NCI-H2081 (cell line): ENCODE measurements around the gene KCND3.

ENCODE experiments used
- DNase-seq, 2 experiments: peaks; one replicate each; lab custom pipeline; 2025; lab: John Stamatoyannopoulos, UW

The KCND3 gene

DNA sequence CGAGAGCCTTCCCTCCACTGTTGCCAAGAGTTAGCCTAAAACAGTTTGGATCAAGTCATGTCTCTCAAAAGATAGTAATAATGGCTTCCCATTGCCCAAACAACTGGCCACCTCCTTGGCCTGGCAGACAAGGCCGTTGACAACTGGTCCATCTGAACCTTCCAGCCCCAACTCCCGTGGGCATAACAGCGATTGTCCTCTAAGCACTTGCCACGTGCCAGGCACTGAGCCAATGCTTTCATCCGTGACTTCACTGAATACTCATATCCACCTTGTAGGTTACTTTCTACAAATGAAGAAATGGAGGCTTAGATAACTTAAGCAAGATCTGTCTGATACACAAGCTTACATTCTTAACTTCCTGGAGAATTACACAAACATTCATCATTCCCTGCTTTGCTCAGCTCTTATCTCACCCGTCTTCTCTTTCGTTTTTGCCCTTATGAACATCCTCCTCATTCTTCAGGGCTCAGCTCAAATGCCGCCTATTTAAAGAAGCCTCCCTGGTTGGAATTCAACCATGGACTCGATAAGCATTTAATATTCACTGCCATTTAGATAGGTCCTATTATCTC lies 106.4 kb downstream of the KCND3 start:
- no peak for DNase-seq

DNA sequence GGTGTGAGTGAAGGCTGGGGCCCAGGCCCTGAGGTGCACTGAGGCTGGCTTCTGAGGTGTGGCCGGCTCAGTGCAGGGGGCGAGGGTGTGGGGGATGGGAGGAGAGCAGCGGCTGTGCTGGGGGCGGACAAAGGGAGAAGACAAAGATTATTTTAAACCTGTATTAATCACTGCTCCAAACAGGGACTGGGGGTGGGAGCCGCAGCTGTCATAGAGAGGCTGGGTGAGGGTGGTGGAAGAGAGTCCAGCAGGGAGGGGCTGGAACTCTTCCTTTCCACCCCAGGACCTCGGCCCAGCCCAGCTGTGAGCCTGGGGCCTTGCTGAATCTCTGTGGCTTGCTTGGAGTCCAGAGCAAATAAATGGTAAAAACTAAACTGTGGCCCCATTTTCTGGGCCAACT lies 106.9 kb downstream of the KCND3 start:
- no peak for DNase-seq

DNA sequence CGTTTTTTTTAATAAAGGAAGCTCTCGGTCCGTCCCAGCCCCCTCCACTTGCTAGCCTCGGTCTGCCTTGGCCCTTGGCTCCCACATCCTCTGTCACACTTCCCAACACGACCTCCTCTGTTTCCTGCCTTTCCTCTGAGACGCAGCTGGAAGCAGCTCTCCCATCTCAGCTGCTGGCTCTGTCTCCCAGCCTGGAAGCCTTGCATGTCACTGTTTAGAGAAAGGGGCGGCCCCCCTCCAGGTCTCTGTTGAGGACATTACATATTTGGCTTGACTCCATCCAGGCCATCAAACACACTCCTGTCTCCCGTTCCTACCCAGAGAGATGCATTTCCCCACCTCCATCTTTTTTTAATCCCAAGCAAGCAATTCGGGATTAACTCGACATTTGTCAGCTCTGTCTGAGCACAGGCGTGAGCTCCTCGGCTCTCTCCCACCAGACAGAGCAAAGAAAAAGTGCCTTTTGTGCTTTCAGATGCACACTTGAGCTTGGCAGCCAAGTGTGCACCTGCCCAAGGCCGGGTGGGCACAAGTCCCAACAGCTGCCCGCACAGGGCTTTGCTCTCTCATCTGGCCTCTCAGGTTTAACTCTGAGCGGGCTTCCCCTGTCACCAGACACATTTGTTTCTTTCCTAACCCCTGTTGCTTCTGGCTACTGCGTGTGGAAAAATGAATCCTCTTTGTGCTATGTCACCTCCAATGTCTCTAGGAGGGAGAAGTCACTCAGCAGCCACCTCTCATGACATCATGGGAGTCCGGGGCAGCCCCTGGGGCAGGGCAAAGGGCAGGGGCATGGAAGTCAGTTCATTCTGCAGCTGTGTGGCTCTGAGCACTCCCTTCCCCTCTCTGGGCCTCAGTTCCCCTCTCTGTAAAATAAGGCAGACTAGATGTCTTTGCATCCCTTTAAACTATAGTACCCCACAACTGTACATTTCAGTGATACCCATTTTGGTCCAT lies 108.3 kb downstream of the KCND3 start:
- peak; percentile 65 to 74 for DNase-seq

DNA sequence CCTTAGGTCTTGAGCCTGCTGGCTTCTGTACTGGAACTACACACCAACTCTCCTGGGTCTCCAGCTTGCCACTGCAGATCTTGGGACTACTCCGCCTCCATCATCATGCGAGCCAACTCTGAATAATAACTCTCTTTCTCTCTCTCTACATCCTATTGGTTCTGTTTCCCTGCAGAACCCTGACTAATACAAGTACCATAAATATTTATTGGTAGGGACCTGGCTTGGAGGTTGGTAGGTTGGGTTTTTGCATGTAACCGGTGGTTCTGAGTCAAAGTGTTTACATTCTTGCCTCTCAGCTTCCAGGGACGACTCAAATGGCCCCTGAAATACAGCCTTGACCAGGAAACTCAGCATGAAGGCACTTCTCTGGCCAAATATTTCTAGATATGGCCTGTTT lies 110.4 kb downstream of the KCND3 start:
- DNase-seq: no peak

DNA sequence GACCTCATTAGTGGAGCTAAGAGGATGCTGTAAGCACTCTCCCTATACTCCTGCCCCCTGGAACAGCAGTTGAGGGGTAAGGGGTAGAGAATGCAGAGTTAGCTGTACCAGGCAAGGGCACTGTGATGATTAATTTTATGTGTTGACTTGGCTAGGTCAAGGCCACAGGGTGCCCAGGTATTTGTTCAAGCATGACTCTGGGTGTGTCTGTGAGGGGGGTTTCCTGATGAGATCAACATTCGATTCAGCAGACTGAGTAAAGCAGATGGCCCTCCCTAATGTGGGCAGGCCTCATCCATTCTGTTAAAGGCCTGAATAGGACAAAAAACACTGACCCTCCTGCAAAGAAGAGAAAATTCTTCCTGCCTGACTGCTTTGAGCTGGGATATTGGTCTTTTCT lies 110.8 kb downstream of the KCND3 start:
- DNase-seq: no peak

DNA sequence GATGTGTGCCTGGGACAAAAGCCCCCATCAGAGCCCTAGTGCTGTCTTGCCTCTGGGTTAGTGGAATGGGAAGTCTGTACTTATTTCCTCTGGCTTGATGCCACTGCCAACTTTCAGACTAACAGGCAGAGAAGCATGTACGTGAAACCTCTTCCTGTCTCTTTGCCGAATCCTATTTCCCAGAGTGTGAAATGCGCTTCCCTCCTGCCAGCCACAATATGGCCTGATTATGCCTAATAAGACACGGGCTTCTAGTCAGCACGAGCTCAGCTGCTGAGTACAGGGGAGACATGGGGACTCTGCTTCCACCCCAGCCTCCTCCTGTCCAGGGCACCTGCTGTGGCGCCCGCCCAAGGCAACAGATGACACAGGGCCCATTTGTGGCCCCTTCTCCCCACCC lies 111.4 kb downstream of the KCND3 start:
- DNase-seq: no peak

DNA sequence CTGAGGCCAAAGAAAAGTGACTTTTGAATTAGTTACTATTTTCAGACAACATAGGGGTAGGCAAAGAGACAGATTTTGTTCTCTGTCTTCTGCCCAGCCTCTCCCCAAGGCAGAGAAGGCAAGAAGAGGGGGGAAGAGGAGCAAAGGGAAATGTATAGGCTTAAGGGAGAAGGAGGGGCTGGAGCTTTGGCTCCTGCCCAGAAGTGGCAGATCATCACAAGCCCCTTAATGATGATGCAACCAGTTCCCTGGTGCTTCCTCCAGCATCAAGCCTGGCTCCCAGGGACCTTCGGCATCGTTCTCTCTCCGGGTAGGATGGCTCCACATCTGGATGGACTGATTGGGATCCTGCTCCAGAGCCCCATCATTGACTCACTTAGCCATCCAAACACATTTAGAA lies 112.8 kb downstream of the KCND3 start:
- DNase-seq: no peak

DNA sequence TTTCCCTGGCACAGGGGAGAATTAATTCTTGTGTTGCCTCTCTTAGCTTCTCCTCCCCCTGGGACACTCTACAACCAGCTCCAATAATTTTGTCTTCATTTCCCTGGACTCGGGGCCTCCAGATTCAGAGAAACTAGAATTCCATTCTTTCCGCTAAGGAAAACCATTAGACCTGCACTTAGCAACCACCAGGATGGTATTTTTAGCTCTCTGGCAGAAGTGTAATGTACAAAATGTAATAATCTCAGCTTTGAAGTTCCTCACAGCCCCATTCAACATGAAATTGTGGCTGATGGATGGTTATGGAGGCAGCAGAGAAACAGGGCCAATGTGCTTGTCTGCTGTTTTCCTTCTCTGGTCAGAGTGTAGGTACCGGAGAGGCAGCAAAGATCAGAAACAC lies 113.8 kb downstream of the KCND3 start:
- DNase-seq: no peak

DNA sequence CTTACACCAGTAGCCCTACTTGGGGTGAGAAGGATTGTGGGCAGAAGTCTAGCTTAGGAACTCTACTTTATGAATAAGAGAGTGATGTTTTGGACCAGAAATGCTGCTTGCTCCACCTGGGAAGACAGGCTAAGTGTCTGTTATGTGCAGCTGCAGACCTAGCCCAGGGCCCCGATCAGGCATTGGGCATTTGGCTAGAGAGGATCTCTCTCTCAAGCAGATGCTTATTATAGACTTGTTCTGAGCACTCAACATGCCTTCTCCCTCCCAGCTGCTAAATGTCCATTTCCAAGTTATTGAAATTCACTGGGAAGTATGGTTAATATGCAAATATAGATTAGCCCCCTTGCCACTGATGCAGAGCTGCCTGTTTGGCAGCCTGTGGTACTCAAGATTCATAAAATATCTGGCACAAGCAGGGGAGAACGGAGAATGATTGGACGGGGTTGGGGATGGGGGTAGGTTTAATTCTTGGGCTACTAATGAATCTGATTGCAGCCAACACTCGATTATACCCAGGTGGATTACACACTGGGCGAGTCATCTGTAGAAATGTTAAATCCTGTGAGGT lies 115.9 kb downstream of the KCND3 start:
- DNase-seq: no peak

DNA sequence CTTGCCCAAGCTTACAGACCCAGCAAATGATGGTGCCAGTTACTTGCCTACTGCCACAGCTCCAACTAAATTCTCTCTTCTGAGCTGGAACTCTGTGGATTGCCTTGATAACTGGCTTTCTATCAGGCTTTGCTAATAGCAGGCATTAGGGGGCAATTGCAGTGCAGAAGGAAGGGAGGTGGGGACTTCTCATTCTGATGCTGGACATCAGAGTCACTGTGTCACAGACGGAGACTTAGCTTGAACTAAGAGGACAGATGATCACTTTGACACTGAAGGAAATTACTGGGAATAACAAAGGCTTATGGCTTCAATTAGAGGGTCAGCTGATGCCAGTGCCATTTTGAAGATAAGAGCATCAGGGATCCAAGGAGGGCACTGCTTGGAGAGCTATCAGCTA lies 119.3 kb downstream of the KCND3 start:
- no peak for DNase-seq

DNA sequence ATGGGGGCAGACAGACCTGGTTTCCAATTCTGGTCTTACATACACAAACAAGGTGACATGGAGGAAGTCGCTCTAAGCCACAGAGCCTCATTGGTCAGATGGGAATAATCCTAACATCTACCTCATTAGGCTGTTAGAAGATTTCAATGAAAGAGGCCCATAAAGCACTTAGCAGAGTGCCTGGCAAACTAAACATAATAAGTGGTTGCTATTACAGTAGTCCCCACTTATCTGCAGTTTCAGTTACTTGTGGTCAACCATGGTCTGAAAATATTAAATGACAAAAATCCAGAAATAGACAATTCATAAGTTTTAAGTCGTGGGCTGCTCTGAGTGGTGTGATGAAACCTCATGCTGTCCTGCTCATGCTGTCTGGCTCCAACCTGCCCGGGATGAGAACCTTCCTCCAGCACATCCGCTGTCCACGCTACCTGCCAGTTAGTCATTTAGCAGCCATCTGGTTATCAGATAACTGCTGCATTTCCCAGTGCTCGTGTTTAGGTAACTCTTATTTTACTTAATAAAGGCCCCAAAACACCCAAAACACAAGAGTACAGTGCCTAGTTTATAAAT lies 121.5 kb downstream of the KCND3 start:
- DNase-seq: no peak

DNA sequence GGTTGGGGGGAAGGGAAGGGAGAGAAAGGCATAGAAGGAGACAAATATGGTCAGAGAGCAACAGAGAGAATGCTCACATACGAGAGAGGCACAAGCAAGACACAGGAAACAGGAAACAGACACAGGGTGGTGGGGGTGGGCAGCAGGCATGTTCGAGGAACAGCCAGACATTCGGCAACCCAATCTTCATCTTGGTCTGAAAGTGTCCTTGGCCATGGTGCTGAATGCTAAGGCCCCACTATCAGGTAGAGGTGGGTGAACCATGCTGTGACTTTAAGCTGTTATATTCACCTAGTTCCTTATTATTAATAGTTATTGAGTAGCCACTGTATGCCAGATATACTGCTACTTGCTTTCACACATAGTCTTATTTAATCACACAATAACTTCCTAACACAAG lies 124.6 kb downstream of the KCND3 start:
- DNase-seq: no peak

DNA sequence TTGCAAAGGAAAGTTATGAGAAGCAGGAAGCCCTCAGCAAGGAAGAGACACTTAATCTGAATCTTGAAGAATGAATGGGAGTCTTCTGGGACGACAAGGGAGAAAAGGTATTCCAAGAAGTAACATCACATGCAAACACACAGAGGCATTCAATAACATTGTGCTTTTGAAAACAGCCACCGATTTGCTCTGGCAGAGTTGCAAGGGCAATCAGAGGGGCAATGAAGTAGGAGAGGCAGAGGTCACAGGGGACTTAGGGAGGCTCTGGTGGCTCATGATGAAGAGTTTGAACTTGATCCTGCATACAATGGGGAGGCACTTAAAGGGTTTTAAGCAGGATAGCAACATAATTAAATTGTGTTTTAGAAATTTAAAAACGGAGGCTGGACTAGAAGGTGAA lies 126.1 kb downstream of the KCND3 start:
- no peak for DNase-seq

DNA sequence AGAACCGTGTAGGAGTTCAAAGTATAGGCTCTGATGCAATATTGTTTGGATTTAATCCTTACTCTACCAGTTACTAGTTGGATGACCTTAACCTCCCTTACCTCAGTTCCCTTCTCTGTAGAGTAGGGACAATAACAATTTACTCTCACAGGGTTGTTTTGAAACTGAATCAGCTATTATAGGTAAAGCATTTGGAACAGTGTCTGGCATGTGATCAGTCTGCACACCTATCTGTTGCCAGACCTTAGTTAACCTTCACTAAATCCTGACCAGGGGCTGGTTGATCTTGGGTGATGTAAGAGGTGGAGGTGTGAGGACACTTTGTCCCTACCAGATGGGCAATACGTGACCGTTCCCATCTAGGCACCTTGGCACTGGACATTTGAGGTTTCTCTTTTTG lies 126.9 kb downstream of the KCND3 start:
- no peak for DNase-seq

DNA sequence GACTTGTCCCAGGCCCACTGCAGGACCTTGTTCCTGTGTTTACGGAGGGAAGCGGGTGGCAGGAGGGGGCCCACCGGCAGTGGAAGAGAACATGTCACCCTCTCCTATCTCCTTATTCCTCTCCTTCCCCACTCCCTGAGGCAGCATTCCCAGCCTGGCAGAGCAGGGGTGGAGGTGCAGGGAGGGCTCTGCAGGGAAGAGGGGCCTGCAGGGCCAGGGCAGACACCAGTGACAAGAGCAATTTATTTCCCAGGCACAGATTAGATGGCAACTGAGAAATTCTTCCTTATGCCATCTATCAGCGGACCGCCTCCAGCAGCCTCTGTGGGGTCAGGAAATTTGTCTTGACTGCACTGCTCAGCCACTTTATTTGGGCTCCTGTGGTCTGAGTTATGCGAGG lies 127.9 kb downstream of the KCND3 start:
- DNase-seq: no peak

DNA sequence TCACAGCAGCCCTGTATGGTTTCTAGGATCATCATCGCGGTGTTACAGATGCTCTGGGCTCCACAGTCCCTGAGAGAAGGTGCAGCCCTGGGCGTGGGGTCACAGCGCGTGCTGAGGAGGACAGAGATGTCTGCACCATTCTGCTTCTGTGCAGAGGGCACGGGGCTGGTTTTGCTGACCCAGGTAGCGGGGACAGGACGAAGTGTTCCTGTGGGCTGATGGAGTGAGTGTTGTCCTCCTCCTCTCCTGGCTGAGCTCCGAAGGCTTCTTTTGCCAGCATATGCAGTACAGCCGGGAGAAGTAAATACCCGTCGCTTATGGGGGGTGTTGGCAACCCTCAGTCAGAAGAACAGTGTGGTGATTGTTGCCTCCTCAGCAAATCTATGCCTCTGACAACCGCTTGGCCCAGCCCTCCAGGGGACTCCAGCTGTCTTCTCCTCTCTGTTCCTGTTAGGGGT lies 132.2 kb downstream of the KCND3 start:
- DNase-seq: no peak

DNA sequence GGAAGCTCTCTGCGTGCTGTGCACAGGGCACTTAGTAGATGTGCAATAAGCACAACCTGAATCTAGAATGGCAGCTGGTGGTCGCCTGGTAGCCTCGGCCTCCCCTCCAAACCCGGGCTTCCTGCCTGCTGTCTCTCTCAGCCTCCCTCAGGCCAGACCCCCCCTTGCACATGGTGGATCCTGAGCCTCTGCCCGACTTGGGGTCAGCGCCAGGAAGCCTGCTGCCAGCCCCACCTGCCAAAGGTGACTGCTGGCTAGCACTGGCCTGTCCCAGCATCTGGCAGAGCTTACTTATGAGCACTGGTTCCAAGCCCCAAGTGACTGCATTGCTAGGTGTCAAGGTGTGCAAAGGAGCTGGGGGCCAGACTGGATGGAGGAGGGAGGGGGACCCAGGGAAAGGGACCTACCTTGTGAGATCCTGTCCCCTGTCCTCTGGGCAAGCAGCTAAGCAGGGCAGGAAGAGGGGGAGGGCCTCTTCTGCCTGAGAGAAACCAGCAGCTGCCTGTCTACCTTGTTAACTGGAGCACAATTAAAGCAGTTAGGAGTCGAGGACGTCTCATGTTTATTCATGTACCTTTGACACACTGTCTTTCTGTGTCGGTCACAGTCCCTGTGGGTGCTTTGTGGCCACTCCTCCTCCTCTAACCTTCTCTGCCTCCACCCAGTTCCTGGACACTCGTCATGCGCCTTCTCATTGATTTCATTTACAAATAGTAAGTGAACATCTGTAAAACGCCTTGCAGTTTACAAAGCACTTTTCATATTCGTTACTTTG lies 132.9 kb downstream of the KCND3 start:
- peak; percentile 24 to 55 for DNase-seq

DNA sequence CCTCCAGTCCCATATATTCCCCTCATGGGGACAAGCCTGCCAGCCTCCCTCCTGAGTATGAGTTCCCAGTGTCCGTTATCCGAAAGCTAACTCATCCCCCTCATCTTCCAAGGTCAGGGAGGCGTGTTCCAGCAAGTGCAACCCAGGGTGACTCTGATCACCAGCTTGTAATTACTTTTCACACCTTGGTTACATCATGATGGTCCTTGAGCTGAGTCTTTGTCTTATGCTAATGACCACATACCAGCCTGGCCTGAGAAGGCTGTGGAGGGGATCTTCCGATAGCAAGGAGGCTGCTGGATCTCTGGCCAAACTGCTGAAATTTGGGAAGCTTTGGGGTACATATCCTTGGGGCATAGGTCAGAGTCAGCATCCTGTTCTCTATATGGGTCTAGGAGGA lies 134.2 kb downstream of the KCND3 start:
- no peak for DNase-seq

DNA sequence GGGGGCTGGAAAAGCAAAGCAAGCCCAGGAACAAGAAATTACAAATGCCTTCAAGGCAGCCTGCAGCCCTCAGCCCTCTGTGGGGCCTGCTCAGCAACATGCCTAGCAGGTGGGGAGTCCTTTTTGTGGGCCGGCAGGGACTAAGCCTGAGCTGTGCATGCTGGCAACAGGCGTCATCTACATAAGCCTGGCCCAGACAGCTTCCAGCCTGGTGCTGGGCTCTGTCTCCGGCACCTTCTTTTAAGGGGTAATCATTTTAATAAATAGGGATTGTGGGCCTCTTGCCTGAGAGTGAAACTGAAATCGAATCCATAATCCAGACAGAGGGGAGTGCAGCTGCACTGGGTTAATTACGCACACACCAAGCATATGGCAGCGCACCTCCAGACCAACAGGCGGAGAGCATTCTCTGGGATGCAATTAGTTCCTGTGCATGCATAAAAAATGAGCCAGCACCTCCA lies 137.2 kb downstream of the KCND3 start:
- peak in 1 of 2 experiments; percentile 23 for DNase-seq

DNA sequence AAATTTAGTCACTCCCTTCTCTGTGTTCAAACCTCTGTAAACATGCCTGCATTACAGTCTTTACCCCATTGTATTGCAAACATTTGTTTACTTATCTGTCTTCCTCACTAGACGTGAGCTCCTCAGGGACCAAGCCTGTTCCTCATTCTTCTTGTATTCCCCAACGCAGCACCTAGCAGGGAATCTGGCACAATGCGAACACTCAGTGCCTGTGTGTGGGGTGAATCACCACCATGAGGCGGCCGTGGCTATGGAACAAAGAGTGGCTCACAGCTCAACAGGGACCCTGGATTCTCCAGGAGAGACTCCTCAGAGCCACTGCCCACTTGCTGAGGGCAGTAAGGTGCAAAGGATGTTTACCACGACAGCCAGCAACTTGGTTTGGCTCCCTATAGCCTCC lies 137.9 kb downstream of the KCND3 start:
- DNase-seq: no peak

DNA sequence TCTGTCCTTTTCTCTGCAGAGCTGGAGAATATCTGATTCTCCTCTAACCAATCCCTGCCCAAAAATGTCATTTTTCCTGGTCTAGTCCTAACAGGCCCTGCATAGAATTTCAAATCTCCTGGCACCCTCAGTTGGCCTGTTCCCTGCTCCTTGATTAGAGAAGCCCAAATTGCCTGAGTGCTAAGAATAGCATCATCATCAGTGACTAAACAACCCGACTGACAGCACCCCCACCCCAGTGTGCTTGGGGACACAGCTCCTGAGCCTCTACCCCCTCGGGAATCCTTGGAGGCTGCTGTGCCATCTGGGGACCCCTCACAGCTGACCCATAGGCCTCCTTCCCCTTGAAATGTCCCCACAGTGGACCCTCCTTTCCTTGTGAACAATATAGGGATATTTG lies 139.4 kb downstream of the KCND3 start:
- DNase-seq: no peak
